GM18868 (cell line): ENCODE measurements around the gene DLX5.

Source experiments
- ATAC-seq: cut with Tn5 transposase; IDR thresholded peaks from one replicate; pipeline ENCODE4 v1.9.1; 2021; ENCODE audit warnings: mild to moderate bottlenecking, moderate library complexity; ENCODE audit not compliant: unreplicated experiment

DLX5 gene

DNA sequence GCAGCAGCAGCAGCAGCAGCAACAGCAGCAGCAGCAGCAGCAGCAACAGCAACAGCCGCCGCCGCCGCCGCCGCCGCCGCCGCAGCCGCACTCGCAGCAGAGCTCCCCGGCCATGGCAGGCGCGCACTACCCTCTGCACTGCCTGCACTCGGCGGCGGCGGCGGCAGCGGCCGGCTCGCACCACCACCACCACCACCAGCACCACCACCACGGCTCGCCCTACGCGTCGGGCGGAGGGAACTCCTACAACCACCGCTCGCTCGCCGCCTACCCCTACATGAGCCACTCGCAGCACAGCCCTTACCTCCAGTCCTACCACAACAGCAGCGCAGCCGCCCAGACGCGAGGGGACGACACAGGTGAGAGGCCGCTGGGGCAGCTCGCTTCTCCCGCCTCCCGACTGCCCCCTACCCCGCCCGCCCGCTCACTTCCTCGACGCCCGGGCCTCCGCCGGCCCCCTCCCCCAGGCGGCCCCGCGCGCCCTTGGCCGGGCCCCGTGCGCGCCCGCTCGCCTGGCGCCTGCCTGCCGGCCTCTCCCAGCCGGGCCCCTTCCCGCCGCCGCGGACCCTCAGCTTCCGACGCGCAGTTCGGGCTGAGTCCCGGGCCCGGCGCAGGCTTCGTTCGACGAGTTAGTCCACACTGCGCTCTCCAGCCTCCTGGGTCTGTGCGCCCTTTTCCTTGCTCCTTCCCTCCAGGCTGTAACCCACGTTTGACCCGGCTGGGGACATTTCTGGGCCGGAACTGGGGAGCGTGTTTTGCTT lies 18.4 kb downstream of the DLX5 start:
- peak; percentile 78 for ATAC-seq

DNA sequence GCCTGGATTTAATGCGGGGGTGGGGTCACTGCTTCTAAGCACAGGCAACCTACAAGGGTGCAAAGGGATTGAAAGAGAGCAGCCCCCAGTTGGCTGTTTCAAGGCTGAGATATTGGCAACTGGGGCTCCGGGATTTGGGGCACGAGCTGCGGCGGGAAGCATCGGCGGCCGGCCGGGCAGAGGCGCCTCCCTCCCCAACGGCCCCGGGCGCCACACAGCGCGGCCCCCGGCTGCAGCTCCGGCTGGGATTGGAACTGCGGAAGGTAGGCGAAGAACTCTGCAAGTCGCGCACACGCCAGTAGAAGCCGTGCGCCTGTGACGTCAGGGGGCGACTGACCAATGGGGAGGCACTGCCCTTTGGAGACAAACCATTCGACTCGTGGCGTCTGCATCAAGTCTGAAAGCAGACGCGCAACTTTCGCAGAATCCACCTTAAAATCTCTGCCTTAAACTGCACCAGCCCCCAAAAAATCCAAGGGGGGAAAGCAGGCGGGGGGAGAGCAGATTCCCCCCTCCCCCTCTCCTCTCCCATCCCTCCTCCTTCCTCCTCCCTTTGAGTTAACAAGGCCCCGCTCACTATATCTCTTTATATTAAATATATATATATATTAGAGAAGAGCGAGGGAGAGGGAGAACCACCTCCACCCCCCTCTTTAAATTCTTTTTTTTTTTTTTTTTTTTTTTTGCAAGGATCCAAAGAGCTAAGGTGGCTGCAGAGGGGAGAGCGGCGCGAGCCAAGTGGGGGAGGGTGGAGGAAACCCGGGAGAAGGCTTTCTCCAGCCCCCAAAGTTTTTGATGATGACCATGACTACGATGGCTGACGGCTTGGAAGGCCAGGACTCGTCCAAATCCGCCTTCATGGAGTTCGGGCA lies 19.2 kb downstream of the DLX5 start, which contains the start of gene DLX6:
TSS of gene DLX6 (plus strand) at position 371 of the 872 bp plus-strand sequence. CDS start at position 796, 425 bp downstream.
- peak; percentile 3 for ATAC-seq

DNA sequence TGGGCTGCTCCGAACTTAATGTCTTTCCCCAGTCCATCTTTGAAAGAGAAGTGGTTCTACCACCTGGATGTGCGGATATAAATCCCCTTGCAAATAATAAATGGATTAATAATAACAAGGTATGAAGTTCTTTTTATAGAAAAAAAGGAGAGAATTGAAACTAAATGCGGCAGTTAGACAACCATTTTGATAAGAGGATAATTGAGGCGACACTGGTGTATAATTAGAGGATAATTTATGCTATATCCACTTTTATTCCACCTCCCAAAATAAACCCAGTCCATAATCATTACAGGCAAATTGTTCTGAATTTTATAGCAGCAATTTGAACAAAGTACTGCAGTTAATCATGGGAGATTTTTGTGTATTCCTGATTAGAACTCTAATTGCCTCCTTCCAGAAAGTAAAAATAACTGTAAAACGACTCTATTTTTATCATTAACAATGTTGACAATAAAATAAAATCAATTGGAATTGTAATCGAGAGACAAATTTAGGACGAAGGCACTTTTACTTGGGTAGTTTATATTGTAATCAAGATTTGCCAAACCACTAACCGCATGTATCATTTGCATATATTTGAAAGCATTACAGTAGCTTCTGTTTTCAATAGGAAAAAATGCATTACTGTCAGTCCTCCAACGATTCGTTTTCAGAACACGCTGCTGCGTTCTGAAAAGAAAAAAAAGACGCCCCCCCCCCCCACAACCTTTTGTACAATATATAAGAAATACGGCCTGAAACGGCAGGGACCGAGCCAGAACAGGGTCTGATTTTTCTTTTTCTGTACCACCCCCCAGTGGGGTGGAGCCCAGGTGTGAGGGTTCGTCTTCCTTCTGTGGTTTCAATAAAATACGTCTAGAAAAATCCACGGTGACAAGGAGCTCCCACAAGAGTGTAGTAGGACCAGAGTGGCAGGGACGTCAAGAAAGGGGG lies 20.1 kb downstream of the DLX5 start:
- ATAC-seq: no peak

- no peak for ATAC-seq
Measured at GRCh38 chr7:97003262-97004246, 21.1 kb downstream of the DLX5 start.

- ATAC-seq: no peak
Measured at GRCh38 chr7:97002555-97003261, 21.9 kb downstream of the DLX5 start.

DNA sequence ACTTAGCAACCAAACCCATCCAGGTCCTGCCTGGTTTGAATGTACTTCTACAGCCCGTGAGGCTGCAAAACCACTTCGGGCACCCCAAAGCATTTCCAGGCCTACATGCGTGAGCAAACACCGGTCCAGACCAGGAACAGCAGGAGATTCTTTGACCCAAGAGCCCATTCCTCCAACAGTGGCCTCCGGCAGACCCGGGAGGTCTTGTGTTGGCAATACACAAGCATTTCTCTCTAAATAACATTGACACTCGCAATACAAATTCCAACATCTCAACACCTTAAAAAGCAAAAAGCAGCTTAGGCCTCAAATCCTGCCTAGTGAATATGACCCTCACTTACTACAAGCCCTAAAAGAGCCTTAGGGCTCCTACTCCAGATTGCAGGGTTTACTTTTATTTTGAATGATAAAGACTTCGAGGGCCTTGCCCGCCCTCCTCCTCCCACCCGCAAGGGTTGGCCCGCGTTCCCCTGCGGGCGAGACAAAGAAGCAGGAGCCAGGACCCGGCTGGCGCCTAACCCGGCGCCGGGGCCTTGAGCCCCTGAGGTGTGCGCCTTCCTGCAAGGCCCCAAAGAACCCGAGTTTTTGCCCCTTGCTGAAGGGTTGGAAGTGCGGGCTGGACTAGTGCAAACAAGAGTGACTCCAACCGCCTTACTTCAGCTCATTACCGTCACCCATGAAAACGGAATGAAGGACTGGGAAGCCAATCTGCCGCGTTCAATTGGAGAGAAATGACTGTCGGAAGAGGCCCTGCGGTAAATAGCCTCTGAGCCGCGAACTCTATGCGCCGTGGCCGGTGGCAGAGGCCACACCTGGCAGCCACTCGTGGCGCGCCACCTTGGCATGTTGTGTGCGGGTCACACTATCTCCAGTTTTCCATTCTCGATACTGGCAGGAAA lies 22.7 kb downstream of the DLX5 start:
- ATAC-seq: no peak

- ATAC-seq: no peak
Measured at GRCh38 chr7:97001221-97001620, 23.4 kb downstream of the DLX5 start.

DNA sequence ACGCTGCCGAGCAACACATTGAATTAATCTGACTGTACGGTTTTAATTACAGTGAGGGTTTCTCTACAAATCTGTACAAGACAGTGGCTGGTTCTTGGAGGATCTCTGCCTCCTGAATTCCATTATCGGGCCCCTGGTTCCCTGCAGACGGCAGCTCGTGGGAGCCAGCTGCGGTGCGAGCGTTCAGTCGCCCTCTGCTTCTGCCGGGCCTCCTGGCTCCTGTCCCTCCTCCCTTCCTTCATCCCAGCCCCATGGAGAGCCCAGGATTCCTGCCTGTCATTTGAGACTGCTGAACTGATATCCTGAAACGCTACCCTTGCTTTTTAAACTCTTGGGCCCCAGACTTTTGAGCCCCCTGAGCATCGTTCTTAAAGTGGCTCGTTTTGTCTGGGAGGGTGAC lies 25.9 kb downstream of the DLX5 start:
- ATAC-seq: no peak

DNA sequence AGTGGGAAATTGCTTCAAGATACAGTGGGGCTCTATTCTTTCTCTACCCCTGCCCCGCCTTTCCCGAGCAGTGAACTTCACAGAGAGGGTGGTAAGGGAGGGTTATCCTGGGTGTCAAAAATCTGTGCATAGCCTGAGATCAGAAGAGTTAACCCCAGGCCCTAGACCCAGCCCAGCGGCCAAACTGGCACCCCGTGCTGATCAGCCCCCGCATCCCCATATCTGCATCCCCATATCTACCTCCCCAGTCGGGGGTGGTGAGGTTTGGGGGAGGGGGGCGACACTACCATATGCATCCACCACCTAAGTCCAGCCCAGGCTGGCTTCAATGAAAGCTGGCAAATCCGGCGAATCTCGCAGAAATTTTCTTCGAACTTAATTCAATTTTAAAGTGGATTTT lies 26.3 kb downstream of the DLX5 start:
- no peak for ATAC-seq

DNA sequence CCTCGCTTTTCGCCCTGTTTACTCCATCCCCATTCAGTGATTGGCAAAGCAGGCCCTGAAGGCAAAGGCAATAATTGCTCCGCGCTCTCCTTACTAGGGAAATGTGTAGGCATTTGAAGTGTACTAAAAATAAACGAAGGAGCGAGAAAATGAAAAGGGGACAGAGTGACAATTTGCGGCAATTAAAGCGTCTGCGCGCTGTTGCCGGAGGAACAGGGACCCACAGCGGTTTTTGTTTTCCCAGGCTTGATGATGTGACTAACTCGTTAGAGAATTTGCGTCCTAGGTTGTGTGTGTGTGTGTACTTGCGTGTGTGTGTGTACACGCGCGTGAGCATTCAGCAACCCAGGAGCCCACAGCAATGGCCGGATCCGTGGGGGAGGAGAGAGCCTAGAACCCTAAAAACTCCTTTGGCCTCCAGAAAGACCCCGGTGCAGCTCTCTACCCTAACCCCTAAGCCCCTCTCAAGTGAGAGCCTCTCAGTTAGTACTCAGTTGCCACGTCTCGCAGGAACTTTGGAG lies 27.1 kb downstream of the DLX5 start:
- ATAC-seq: no peak

DNA sequence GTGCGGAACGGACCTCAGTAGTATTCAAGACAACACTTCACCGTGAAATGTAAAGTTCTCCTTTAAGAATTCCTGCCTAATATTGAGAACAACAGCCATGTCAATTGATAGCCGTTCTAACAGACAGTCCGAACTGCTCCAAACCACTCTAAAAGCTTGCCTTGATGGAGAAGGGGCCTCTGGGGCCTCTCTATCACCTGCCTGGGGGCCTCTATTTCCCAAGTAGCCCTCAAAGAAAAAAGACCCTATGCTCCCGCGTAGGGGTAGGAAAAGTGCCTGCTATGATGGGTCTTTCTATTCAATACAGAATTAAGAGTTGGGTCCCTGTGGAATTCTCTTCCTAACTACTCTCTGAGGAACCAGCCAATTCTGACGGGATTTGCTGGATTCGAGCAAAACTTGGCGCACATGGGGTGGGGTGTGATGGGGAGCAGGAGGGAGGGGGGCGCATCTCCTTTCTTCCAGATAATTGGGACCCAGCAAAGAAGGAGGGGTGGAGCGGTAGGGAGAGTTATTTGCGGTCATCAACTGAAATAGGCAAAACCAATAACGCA lies 27.6 kb downstream of the DLX5 start:
- ATAC-seq: no peak

DNA sequence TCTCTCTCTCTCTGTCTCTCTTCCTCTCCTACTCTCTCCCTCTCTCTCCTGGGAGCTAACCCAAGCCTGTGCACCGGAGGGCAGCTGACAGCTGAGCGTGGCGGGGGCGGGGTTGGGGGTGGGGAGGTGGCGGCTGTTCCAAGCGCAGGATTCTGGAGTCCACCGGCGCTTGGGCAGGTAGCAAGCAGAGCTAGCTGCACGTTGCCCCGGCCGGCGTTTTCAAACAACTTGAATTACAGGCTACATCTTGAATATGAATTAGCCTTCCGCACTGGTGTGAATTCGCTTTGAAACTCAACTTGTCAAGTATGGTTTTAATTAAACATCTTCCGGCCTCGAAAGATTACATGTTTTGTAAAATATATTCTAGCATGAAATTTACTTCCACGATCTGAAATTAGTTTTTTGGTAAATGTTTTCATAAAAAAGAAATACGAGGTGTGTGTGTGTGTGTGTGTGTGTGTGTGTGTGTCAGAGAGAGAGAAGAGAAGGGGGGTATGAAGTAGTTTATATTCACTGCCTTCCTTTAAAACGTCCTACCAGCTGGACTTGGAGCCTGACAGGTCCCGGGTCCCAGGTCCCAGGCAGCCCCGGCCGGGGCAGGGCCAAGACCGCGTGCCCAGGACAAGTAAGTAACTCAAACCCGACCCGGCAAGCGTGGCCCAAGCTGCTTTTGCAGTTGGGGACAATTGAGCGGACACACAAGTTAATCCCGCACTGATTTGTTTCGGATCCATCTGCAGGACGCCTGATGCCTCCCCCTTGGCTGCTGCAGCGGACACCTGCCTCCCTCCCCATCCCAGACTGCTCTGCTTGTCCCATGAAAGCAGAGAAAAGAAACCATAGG lies 28.3 kb downstream of the DLX5 start:
- ATAC-seq: no peak

- ATAC-seq: no peak
Measured at GRCh38 chr7:96995406-96996110, 29.1 kb downstream of the DLX5 start.

DNA sequence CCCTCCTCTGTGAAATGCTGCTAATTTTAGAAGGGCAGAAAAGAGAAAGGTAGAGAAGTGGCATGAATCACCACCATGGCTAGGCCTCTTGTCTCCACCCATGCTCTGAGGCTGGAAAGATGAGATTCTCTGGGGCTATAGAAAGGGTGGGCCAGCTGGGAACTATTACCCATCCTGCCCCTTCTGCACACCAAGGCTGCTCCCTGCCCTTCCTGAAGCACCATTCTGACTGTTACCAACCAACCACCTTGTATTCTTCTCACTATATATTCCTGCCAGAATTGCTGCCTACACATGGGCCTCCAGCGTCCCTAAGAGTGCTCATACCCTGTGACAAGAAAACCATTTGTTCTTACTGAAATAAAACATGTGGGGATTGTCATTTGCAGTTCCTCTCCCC lies 30.7 kb downstream of the DLX5 start:
- no peak for ATAC-seq

DNA sequence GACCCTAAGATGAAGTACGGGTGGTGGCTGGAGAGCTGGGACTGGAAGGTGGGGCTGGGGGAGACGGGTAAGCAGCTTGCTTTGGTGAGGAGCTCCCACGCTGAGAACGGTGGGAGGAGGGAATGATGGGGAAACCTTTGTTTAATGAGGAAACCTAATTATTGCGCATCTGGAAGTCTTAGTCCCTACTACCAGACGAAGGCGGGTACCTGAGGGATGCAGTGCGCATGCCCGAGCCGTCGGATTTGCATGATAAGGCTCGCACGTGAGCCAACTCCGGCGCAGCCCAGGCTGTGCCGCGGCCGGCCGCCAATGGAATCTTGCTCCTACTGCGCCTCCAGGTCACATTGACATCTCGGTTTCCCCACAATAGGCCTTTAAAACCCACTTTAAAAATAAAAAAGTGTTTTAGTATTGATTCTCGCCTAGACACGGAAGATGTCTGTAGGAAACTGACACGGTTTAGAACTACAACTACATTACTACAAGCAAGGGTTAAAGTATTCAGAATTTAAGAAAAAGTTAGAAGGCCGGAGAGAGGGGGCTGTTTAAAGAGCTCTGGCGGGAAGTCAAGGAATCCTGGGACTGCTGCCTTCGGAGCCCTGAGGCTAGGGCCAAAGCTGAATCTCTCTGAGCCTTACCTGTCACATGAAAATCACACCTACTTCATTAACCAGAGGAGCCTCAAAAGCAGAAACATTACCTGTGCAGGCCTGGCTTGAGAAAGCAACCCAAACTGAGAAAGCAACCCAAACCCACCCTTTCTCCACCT lies 31.4 kb downstream of the DLX5 start:
- ATAC-seq: no peak
